G401.6 (cell line): Measurements from ENCODE around the gene ZNF474.

Source experiments
- FAIRE-seq: peaks from 2 replicates; lab custom pipeline; 2012; peaks lifted over from hg19 to GRCh38; lab: Jason Lieb, UNC

ZNF474 gene

DNA sequence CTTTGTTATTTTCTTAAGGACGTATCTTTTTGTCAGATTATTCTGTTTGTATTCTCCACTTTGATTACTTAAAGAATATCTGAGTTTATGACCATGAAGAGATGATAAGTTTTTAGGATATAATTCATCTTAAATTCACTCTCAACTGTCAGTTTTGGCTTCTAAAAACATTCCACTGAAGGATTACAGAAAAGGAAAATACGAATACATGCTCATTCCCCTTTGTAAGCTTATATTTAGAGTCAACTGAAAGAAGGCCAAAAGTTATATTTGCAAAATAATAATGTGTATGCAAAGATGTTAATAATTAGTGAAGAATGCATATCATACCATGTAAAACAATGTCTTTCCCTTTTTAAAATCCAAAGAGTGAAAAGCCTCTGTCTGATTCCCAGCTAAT lies 52.5 kb downstream of the ZNF474 start:
- no peak for FAIRE-seq

DNA sequence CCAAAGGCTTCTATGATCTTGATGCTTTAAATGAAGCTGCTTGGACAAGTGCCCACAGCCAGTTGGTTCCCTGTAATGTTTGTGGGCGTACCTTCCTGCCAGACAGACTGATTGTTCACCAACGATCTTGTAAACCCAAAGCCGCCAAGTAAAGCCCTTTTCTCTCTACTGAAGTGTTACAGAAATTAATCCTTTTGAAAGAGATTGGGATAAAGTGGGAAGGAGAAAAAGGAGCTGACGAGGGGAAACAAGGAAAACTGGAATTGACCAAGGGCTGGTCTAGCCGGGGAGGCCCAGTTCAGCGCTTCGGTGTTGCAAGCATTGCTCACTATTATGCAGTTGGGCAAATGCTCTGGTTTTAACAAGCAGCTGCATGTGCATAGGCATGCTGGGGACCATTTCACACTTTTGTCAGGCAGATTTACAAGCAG lies 53.2 kb downstream of the ZNF474 start:
- FAIRE-seq, result no peak

DNA sequence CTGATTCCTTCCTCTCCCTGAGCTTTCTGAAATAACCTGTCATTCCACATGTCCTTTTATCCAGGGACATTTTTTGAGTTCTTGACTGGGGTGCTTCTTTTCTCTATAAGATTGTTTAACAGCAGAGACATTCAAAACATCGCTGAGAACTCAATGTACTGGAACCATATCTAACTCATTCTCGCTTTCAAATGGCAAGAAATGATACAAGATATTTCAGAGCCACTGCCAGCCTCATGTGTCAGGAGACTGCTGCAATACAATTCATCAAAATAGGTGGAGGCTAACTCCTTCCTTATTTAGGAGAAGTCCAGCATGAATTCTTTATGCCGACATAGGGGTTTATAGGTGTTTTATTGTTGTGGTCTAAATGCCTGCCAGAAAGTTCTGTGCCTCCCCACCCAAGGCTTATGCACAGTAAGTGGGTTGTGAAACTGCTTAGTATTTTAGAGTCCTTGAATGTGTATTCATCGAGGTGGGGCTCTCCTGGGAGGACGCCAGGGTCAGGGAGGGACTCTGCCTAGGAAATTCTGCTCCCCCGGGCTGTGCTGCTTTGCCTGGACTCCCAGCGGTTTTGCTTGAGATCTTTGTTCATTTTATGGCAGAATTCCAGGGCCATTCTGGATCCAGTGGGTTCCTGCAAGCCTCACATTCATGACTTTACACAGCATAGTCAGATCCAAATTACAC lies 53.9 kb downstream of the ZNF474 start:
- no peak for FAIRE-seq

DNA sequence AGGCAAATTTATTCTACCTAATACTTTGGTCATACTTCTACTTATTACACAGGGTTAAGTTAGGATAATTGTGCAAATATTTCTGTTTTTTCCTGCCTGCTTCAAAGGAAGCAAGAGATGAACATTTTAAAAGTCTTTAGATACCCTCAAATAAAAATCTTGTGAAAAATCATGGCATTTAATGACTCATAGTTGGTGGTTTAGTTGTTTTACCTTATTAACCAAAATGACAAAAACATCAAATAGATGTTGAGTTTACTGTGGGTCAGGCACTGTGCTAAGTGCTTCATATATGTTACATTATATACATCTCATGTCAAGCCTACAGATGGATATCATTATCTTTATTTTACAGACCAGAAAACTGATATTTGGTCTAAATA lies 54.4 kb downstream of the ZNF474 start:
- FAIRE-seq, result no peak

DNA sequence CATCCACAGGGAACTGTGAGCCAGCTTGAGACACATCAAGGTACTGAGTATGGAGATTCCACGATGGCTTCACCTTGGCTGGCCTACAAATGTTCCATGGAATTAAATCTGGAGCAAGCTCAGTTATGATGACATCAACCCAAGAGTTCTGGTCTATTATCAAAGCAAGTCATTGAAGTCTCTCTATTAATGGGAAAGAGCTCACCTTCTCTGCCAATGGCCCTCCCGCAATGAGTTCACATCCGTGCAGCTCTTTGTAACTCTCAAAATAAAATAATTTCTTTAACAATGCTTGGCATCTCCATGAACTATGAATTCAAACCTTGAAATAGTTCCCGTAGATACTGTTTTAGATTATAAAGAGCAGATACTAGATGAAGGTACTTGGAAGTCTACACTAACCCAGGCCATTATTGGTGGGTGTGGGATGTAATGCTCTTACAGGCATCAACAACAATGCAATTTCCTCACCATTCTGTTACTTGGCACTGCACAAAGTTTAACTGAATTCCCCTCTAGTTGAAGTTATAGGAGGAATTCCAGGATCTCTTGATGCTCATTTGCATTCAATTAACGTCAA lies 55.4 kb downstream of the ZNF474 start:
- no peak for FAIRE-seq

DNA sequence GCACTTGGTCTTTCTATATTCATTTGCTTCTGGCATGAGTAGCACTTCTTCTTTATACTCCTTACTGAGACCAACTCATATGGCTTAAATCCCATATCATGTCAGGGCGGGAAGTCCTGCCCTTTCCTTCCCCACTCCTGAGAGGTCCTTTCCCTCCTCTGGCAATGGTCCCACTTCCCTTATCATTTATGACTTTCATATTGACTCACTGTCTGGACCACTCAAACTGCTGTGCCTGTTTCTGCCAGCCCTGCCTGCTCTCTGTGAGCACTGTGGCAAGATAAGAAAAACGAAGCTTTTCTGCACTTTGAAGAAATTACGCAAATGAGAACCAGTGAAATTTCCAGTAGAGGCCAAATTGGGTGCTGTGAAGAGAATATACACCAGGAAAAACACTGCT lies 58.1 kb downstream of the ZNF474 start:
- no peak for FAIRE-seq

DNA sequence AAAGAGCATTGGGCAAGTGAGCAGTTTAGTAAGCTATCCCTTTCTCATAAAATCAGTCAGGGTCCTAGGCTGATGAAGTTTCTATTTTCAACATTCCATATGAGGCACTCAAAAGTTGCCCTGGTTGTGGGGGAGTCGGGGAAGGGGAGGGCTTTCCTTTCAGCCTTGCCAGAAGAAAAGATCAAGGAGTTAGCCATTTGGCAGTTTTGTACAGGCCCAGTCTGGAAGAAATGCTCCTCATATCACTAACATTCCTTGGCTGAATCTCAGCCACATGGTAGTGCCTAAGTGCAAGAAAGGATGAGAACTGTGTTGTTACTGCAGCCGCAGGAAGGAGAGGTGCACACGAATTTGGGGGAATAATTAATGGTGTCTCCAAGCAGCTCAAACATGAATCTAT lies 60.8 kb downstream of the ZNF474 start:
- FAIRE-seq, result no peak

DNA sequence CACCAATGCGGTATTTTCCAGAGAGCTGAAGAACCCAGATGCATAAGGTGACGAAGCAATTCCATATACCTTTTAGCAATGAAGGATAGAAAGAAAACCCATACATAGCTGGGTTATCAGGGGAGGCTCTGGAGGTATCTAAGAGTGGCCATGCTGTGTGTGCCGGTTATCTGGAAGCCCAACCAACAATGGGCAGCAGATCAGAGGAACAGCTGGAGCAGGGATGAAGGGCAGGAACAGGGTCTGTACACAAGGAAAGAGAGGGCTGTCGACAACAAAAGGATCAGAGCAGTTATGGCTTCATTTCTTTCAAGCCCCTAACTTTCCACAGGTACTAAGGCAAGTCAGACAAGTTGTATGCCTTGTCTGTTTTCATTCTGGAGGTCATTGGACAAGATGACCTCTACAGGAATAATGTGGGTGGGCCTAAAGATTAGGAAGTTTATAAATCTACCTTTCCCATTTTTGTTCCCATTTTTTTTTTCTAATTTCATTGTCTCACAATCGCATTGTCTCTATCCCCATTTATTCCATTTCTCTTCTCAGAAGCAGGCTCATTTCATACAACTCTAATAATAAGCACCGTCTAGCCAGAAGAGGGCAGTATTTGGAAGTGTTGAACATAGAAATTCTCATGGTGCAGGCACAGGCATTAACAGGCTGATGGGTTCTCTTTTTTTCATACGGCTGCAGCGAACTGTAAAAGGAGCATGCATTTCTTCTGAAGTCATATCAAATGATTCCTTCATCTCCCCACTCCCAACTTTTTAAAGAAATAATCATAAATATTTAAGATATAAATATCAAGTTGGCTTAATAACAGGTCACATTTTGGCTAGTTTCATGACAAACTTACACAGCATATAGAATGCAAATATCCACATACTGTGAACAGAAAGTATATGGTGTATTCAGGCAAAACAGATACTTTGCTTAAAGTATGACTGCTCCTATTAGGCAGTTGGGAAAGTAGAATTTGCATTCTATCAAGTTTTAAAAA lies 63.5 kb downstream of the ZNF474 start:
- peak; percentile 87 for FAIRE-seq

DNA sequence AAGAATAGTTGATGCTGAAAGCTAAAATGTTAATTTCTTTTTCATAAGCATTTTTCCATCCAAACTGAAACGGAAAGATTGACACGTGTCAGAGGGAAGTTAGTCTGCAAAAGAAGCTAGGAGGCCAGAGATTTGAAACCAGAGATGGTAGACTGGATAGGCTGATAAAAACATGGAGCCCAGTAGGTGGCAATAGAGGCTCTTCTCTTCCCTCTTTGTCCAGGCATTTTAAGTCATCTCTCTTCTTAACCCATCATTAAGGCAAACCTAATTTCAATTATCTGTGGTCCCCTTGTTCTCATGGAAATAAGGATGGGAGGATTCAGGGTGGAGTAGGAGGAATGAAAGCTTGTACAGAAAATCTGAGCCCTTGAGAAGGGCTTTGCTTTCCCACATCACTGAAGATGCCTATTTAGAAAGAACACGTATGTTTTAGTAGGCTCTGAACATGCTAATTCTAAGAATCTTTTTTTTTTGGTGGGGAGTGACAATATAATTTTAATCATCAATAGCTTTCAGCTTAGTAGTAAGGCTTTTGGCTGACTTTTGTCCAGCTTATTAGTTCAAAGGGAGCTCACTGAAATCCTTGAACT lies 66.6 kb downstream of the ZNF474 start:
- no peak for FAIRE-seq

DNA sequence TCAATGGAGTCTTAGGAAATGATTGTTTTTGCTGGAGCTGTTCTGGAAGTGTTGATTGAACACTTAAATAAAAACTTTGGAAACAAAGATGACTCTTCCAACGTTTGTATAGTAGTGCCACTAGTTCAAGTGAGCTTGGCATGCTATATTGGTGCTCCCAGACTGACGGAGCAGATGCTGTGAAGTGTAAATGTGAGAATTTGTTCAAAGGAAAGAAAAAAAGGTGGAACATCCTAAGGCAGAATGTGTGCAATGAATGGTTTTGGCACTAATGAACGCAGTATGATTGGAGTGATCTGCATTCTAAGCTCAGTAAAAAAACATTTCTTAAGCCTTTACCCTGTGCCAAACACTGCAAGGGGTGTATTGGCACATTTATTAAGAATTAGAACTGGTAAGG lies 69.8 kb downstream of the ZNF474 start:
- no peak for FAIRE-seq

DNA sequence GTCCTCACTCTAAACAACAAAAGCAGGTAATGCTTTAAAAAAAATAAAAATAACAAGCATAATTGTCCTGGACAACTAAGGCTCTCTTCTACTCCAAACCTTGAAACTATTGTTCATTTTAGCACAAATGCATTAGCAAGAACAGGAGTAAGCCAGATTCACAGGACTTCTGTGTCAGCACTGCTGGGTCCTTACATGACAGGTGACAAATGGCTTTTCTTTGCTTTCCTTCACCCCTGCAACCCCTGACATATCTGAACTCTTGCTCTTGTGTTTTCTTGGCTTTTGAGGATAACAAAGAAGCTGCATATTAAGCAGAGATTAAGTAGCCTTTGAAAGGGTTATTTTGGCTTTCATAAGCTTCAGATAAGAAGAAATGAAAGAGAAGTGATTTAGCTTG lies 71.1 kb downstream of the ZNF474 start:
- FAIRE-seq, result no peak

DNA sequence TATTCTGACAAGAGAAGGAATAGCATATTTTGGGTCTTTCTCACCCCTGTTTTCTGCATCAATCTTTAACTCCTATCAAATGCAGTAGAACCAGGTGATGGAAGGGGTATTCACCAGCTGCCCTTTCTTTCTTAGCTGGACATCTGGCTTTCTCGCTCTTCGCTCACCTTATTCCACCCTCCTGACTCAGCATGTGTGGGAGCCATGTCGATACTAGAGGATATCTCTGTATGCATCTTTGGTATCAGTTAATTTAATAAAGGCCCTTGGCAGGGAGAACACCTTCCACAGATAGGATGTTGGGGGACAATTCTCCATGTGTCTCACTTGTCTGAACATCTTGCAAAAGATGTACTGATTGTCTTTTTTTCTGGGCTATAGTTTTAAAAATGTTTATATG lies 71.5 kb downstream of the ZNF474 start:
- no peak for FAIRE-seq

DNA sequence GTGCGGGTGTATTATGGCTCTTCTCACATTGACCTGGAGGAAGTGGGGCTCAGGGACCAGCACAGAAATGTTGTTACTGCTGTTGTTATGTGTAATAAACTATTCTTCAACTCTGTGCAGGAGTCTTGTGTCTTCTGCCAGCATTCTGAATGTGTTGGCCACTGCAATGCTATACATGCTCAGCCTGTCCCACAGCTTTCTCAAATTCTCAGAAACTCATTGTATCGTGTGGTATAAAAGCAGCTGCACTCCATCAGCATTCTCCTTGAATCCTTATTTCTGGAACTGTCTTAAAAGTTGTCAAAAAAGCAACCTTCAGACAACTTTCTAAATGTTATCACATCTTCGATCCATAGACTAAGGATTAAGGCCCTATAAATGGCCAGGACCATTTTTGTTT lies 72.0 kb downstream of the ZNF474 start:
- no peak for FAIRE-seq

DNA sequence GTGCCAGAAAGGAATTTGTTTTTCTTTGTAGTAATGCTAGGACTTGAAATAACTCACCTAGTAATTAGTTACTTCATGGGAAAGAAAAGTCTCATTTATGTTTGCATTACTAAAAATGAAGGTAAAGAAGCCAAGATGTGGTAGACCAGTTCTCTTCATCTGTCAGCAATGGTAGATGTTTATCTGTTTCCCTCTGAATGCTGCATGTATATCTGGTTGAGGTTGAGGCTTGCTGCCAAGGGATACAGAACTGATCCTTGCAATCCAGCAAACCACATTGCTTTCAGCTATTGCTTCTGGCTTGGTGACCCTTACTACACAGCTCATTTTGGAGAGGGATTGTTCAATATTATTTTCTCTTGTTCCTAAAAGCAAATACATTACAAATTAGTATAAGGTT lies 73.6 kb downstream of the ZNF474 start:
- no peak for FAIRE-seq
